A673 (cell line): ENCODE data around the gene AGPAT3.

Source experiments
- CTCF ChIP-seq: fragments of 300-800, 200-600 bp; sonication (generic); conservative IDR thresholded peaks from 2 replicates; pipeline ENCODE4 v1.5.1; 2017; ENCODE audit warnings: low read depth, mild to moderate bottlenecking, antibody characterized with exemption, low read length, moderate library complexity, mixed read lengths
- EZH2 ChIP-seq: fragments of 200-600 bp; sonication (generic); IDR thresholded peaks from 2 replicates; pipeline ENCODE4 v1.6.1; 2017; ENCODE audit warnings: borderline replicate concordance, low read depth, mild to moderate bottlenecking, mixed read lengths, antibody characterized with exemption, low read length; ENCODE audit not compliant: poor library complexity, severe bottlenecking

- TF ChIP-seq CTCF: no peak
- no peak for TF ChIP-seq EZH2
Measured at GRCh38 chr21:43904331-43904781, 39.3 kb downstream of the AGPAT3 start.
